GM19438 (cell line): ENCODE measurements around the gene PRIM2.
"Not testable (repeated sequence)": the region's sequence is repeated elsewhere in the genome, so short reads cannot be mapped to it uniquely, and the experiment has no call there.

Experiments used
- ATAC-seq: cut with Tn5 transposase; IDR thresholded peaks from one replicate; pipeline ENCODE4 v1.9.1; 2021; ENCODE audit warnings: low read depth; ENCODE audit not compliant: unreplicated experiment

The PRIM2 gene

GRCh38 chr6:57442133-57442532 lies 124.7 kb downstream of the PRIM2 start:
- not testable (repeated sequence) for ATAC-seq

- not testable (repeated sequence) for ATAC-seq
Measured at GRCh38 chr6:57443181-57443580, 125.8 kb downstream of the PRIM2 start.

- not testable (repeated sequence) for ATAC-seq
Measured at GRCh38 chr6:57444787-57445186, 127.4 kb downstream of the PRIM2 start.

GRCh38 chr6:57445379-57445778 lies 127.9 kb downstream of the PRIM2 start:
- ATAC-seq, result peak; percentile 46

GRCh38 chr6:57445790-57446468 lies 128.5 kb downstream of the PRIM2 start:
- peak; percentile 92 for ATAC-seq

- ATAC-seq, result not testable (repeated sequence)
Measured at GRCh38 chr6:57449496-57450066, 132.2 kb downstream of the PRIM2 start.

- not testable (repeated sequence) for ATAC-seq
Measured at GRCh38 chr6:57459781-57460180, 142.4 kb downstream of the PRIM2 start.

GRCh38 chr6:57461022-57461421 lies 143.6 kb downstream of the PRIM2 start:
- ATAC-seq, result not testable (repeated sequence)

GRCh38 chr6:57463809-57464208 lies 146.4 kb downstream of the PRIM2 start:
- not testable (repeated sequence) for ATAC-seq

GRCh38 chr6:57465968-57466367 lies 148.5 kb downstream of the PRIM2 start:
- ATAC-seq, result not testable (repeated sequence)

- ATAC-seq, result no peak
Measured at GRCh38 chr6:57469072-57469471, 151.6 kb downstream of the PRIM2 start.

GRCh38 chr6:57470148-57470547 lies 152.7 kb downstream of the PRIM2 start:
- ATAC-seq, result not testable (repeated sequence)

GRCh38 chr6:57471314-57471864 lies 154.0 kb downstream of the PRIM2 start:
- not testable (repeated sequence) for ATAC-seq

- ATAC-seq, result not testable (repeated sequence)
Measured at GRCh38 chr6:57472861-57473362, 155.5 kb downstream of the PRIM2 start.

- ATAC-seq, result not testable (repeated sequence)
Measured at GRCh38 chr6:57474862-57475475, 157.5 kb downstream of the PRIM2 start.

- ATAC-seq, result not testable (repeated sequence)
Measured at GRCh38 chr6:57475656-57476055, 158.2 kb downstream of the PRIM2 start.

- ATAC-seq, result not testable (repeated sequence)
Measured at GRCh38 chr6:57480194-57480593, 162.8 kb downstream of the PRIM2 start.

- not testable (repeated sequence) for ATAC-seq
Measured at GRCh38 chr6:57481121-57481520, 163.7 kb downstream of the PRIM2 start.

GRCh38 chr6:57482471-57482870 lies 165.0 kb downstream of the PRIM2 start:
- not testable (repeated sequence) for ATAC-seq

- ATAC-seq, result not testable (repeated sequence)
Measured at GRCh38 chr6:57486494-57487081, 169.2 kb downstream of the PRIM2 start.

- ATAC-seq, result not testable (repeated sequence)
Measured at GRCh38 chr6:57488551-57488950, 171.1 kb downstream of the PRIM2 start.
